ENCODE measurements around the gene MZB1. TPM values are rescaled to one million over a fixed set of nuclear protein-coding genes. Genes with fewer than 3 reads are reported as not detected.

MZB1 gene
- total RNA-seq, 3 donors from 2014 or later, result 1.8 to 5.0 (median 2.5) TPM

GRCh38 chr5:139381837-139382761, 7.6 kb downstream of the MZB1 start:
- peaks cover 28% of the 10 kb centered on the region for H3K4me1 Mint-ChIP-seq (ENCODE audit: low read depth)
- H3K36me3 Mint-ChIP-seq (ENCODE audit: insufficient read depth), result peaks cover 2% of the 10 kb centered on the region
- no peak for DNase-seq
- H3K27me3 Mint-ChIP-seq (ENCODE audit: low read depth), result no peaks in the 10 kb centered on the region
- no peak for ATAC-seq
- H3K9me3 Mint-ChIP-seq, result no peaks in the 10 kb centered on the region
- H3K4me3 Mint-ChIP-seq, result no peak overlapping the region

- H3K4me1 Mint-ChIP-seq (ENCODE audit: low read depth), result peaks cover 11% of the 10 kb centered on the region
- no peak for DNase-seq
- no peaks in the 10 kb centered on the region for H3K27me3 Mint-ChIP-seq (ENCODE audit: low read depth)
- H3K4me3 Mint-ChIP-seq, result no peak overlapping the region
- peaks cover 3% of the 10 kb centered on the region for H3K36me3 Mint-ChIP-seq (ENCODE audit: insufficient read depth)
- no peak for ATAC-seq
- no peaks in the 10 kb centered on the region for H3K9me3 Mint-ChIP-seq
Measured at GRCh38 chr5:139379626-139380449, 9.9 kb downstream of the MZB1 start.

- DNase-seq, result no peak
- ATAC-seq, result no peak
- peaks cover 4% of the 10 kb centered on the region for H3K4me1 Mint-ChIP-seq (ENCODE audit: low read depth)
- H3K27me3 Mint-ChIP-seq (ENCODE audit: low read depth), result no peaks in the 10 kb centered on the region
- H3K9me3 Mint-ChIP-seq, result no peaks in the 10 kb centered on the region
- H3K36me3 Mint-ChIP-seq (ENCODE audit: insufficient read depth), result peaks cover 5% of the 10 kb centered on the region
- no peak overlapping the region for H3K4me3 Mint-ChIP-seq
Measured at GRCh38 chr5:139378941-139379361, 10.8 kb downstream of the MZB1 start.

- Mint-ChIP-seq H3K4me1 (ENCODE audit: low read depth) (no peaks in the 10 kb centered on the region), H3K4me3 (no peak overlapping the region), H3K36me3 (ENCODE audit: insufficient read depth) (peaks cover 5% of the 10 kb centered on the region), H3K27me3 (ENCODE audit: low read depth) (no peaks in the 10 kb centered on the region), H3K9me3 (no peaks in the 10 kb centered on the region)
- no peak for DNase-seq
- ATAC-seq, result no peak
Measured at GRCh38 chr5:139378101-139378825, 11.4 kb downstream of the MZB1 start.

- Mint-ChIP-seq H3K27me3 (ENCODE audit: low read depth) (no peaks in the 10 kb centered on the region), H3K9me3 (no peaks in the 10 kb centered on the region), H3K4me3 (no peak overlapping the region), H3K36me3 (ENCODE audit: insufficient read depth) (peaks cover 6% of the 10 kb centered on the region), H3K4me1 (ENCODE audit: low read depth) (no peaks in the 10 kb centered on the region)
- DNase-seq (no peak), ATAC-seq (no peak)
Measured at GRCh38 chr5:139377226-139377625, 12.5 kb downstream of the MZB1 start.

- ATAC-seq (no peak), DNase-seq (no peak)
- peaks cover 10% of the 10 kb centered on the region for H3K36me3 Mint-ChIP-seq (ENCODE audit: insufficient read depth)
- H3K4me1 Mint-ChIP-seq (ENCODE audit: low read depth), result peaks cover 5% of the 10 kb centered on the region
- no peaks in the 10 kb centered on the region for H3K9me3 Mint-ChIP-seq
- no peak overlapping the region for H3K4me3 Mint-ChIP-seq
- no peaks in the 10 kb centered on the region for H3K27me3 Mint-ChIP-seq (ENCODE audit: low read depth)
Measured at GRCh38 chr5:139376364-139376763, 13.3 kb downstream of the MZB1 start.

- Mint-ChIP-seq H3K27me3 (ENCODE audit: low read depth) (no peaks in the 10 kb centered on the region), H3K36me3 (ENCODE audit: insufficient read depth) (peaks cover 10% of the 10 kb centered on the region), H3K4me1 (ENCODE audit: low read depth) (peaks cover 5% of the 10 kb centered on the region), H3K4me3 (no peak overlapping the region), H3K9me3 (no peaks in the 10 kb centered on the region)
- DNase-seq (no peak), ATAC-seq (no peak)
Measured at GRCh38 chr5:139374909-139375308, 14.8 kb downstream of the MZB1 start.

GRCh38 chr5:139371482-139372435, 18.0 kb downstream of the MZB1 start:
- no peaks in the 10 kb centered on the region for H3K9me3 Mint-ChIP-seq
- H3K27me3 Mint-ChIP-seq (ENCODE audit: low read depth), result no peaks in the 10 kb centered on the region
- ATAC-seq, result no peak
- no peak overlapping the region for H3K4me3 Mint-ChIP-seq
- peaks cover 10% of the 10 kb centered on the region for H3K36me3 Mint-ChIP-seq (ENCODE audit: insufficient read depth)
- DNase-seq, result no peak
- peaks cover 5% of the 10 kb centered on the region for H3K4me1 Mint-ChIP-seq (ENCODE audit: low read depth)

- H3K9me3 Mint-ChIP-seq, result no peaks in the 10 kb centered on the region
- H3K4me3 Mint-ChIP-seq, result no peak overlapping the region
- DNase-seq, result no peak
- no peaks in the 10 kb centered on the region for H3K27me3 Mint-ChIP-seq (ENCODE audit: low read depth)
- H3K36me3 Mint-ChIP-seq (ENCODE audit: insufficient read depth), result peaks cover 20% of the 10 kb centered on the region
- no peak for ATAC-seq
- H3K4me1 Mint-ChIP-seq (ENCODE audit: low read depth), result peaks cover 5% of the 10 kb centered on the region
Measured at GRCh38 chr5:139369181-139369580, 20.5 kb downstream of the MZB1 start.

GRCh38 chr5:139368613-139369012, 21.1 kb downstream of the MZB1 start:
- H3K4me1 Mint-ChIP-seq (ENCODE audit: low read depth), result peaks cover 5% of the 10 kb centered on the region
- H3K4me3 Mint-ChIP-seq, result no peak overlapping the region
- no peaks in the 10 kb centered on the region for H3K27me3 Mint-ChIP-seq (ENCODE audit: low read depth)
- peaks cover 26% of the 10 kb centered on the region for H3K36me3 Mint-ChIP-seq (ENCODE audit: insufficient read depth)
- DNase-seq (no peak), ATAC-seq (no peak)
- no peaks in the 10 kb centered on the region for H3K9me3 Mint-ChIP-seq

- Mint-ChIP-seq H3K36me3 (ENCODE audit: insufficient read depth) (peaks cover 23% of the 10 kb centered on the region), H3K4me3 (no peak overlapping the region), H3K27me3 (ENCODE audit: low read depth) (no peaks in the 10 kb centered on the region), H3K9me3 (no peaks in the 10 kb centered on the region), H3K4me1 (ENCODE audit: low read depth) (peaks cover 2% of the 10 kb centered on the region)
- no peak for ATAC-seq
- no peak for DNase-seq
Measured at GRCh38 chr5:139364466-139364865, 25.2 kb downstream of the MZB1 start.

GRCh38 chr5:139363937-139364336, 25.8 kb downstream of the MZB1 start:
- no peaks in the 10 kb centered on the region for H3K9me3 Mint-ChIP-seq
- H3K4me3 Mint-ChIP-seq, result no peak overlapping the region
- peaks cover 23% of the 10 kb centered on the region for H3K36me3 Mint-ChIP-seq (ENCODE audit: insufficient read depth)
- peak in 1 of 2 donors; percentile 25 for ATAC-seq
- no peak for DNase-seq
- no peaks in the 10 kb centered on the region for H3K27me3 Mint-ChIP-seq (ENCODE audit: low read depth)
- peaks cover 2% of the 10 kb centered on the region for H3K4me1 Mint-ChIP-seq (ENCODE audit: low read depth)

GRCh38 chr5:139361835-139362429, 27.8 kb downstream of the MZB1 start:
- no peak overlapping the region for H3K4me3 Mint-ChIP-seq
- H3K4me1 Mint-ChIP-seq (ENCODE audit: low read depth), result peaks cover 13% of the 10 kb centered on the region
- H3K36me3 Mint-ChIP-seq (ENCODE audit: insufficient read depth), result peaks cover 23% of the 10 kb centered on the region
- ATAC-seq, result no peak
- no peak for DNase-seq
- H3K9me3 Mint-ChIP-seq, result no peaks in the 10 kb centered on the region
- H3K27me3 Mint-ChIP-seq (ENCODE audit: low read depth), result no peaks in the 10 kb centered on the region
